GM19455 (cell line): ENCODE data around the gene ANGEL1.

Experiments used
- ATAC-seq: cut with Tn5 transposase; IDR thresholded peaks from one replicate; pipeline ENCODE4 v1.9.1; 2021; ENCODE audit not compliant: unreplicated experiment

Gene ANGEL1

DNA sequence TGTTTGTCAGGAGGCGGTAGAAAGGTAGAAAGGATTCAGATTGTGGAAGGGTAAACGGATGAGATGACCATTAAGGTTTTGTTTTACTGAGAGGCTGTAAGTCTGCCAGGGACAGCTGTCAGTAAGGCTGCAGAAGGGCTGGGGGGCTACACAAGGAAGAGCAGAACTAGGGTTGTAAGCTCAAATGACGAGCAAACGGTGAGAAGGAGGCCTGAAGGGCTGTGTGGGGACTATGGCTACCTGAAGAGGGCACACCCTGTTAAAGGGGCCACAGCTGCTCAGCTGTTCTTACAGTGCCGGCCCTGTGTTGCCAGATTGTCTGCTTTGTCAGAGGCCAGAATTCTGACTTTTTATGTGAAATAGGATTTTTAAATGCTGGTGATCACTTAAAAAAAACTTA lies 32.3 kb downstream of the ANGEL1 start:
- no peak for ATAC-seq

DNA sequence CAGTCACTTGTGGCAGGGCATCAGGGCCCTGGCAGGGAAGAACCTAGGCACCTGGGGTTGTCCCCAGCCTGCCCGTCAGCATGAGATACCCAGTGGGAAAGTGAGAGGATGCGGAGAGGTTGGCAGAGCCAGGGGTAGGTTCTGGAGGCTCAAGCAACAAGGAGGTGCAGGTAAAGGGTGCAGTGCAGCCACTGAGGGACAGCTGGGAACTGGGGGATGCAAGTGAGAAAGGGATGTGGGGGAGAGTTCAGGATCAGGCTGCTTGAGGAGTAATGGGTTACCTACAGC lies 32.7 kb downstream of the ANGEL1 start:
- no peak for ATAC-seq

DNA sequence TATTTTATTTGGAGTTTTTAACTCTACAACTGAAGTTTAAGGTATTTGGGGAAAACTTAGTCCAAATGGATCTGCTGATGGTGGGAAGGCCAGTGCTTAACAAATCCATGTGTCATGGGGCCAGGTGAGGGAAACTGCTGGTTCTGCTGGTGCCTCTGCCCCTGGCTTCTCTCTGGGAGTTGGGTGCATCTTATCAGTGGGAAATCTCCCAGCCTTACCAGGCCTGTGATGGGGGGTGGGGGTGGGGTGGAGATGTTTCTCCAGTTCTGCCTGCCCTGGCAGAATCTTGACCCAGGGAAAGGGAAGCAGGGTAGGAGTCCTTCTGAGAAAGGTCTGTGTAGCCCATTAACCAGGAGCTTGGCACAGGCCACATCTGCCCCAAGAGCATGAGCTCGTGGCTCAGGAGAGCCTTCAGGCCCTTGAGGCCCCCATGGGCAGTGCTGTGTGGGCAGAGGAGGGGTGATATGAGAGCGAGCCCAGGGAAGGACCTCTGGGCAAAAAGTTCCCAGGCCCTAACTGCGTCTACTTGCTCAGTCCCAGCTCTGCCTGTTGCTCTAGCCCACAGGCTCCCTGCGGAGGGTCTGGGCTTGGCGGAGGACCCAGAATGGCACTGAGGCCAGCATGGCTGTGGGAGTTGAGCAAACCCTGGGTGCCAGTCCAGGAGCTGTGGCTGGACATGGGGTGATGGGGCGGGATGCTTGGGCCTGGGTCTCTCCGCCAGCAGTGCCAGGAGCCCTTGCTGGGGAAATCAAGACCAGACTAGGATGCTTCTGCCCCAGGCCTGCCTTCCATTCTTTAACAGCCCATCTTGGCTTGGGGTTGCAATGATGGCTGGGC lies 33.2 kb downstream of the ANGEL1 start:
- no peak for ATAC-seq

DNA sequence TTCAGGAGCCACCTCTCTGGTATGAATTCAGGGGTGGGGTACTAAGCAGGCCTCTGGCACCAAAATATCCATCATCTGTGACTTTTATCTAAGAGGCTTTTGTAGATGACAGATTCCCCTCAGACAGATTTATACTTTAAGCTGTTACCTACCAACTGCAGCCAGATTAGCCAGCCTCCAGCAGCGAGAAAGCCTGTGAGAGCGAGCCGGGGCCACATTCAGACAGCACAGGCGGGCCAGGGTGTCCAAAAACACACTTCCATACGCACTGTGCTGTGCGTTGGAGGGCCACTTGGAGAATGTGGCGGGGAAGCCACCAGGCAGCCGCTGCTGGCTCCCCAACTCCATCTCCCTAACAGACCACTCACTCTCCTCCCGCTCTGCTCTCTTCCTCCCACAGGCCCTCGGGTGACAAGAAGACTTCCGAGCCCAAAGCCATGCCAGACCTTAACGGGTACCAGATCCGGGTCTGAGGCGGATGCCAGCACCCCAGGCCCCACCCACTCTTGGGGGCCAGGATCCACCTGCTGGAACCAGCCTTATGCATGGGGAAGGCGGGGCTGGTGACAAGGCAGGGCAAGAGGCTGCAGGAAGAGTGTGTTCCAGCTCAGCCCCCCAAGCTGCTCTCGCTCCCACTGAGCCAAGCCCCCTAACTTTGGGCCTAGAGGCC lies 34.0 kb downstream of the ANGEL1 start:
- ATAC-seq: no peak

DNA sequence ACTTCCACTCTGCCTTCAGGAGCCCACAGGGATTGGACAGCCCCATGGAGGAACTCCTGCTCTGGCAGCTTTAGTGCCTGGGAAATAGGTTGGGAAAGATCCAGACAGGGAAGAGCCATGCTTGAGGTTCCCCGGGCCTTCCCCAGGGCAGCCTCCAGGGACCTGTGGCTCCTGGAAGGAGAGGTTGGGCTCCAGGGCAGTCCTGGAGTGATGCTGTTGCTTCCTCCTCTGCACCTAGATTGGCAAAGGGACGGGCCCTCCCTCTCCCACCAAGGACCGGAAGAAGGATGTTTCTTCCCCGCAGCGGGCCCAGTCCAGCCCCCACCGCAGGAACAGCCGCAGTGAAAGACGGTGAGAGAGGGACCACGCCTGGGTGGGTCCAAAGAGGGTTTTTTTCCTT lies 35.0 kb downstream of the ANGEL1 start:
- no peak for ATAC-seq

DNA sequence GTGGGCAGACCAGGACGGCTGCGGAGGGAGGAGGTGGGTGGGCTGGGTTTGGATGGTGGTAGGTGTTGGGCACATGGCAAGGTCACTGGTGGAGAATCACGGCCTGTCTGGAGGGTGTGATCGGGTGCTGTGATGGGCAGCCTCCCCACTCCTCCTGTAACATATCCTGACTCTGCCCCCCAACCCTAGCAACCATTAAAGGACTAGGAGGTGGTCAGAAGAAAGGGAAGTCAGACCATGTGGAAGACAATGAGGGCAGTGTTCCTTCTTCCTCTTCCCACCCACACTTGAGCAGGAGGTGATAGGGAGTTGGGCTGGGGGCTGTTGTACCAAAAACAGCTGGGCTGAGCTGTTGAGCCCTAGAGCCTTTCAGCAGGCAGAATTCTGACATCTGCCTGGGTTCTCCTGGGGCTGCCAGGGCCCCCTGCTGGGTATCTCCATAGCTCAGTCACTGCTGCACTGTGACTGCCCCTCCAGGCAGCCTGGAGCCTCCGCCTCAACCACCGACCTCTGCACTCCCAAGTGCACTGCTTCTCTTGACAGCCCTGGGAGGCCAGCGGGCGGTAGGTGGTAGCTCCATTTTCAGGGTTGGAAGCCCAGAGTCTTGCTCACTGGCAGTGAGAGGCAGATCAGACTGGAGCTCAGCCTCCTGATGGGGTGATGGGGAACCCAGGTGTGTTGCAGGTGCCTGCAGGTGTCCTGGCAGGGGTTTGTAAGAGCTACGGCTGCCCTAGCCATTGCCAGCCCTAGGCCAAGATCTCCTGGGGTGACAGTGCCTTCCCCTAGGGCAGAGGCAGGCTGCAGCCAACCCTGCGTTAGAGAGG lies 36.0 kb downstream of the ANGEL1 start:
- ATAC-seq: no peak

DNA sequence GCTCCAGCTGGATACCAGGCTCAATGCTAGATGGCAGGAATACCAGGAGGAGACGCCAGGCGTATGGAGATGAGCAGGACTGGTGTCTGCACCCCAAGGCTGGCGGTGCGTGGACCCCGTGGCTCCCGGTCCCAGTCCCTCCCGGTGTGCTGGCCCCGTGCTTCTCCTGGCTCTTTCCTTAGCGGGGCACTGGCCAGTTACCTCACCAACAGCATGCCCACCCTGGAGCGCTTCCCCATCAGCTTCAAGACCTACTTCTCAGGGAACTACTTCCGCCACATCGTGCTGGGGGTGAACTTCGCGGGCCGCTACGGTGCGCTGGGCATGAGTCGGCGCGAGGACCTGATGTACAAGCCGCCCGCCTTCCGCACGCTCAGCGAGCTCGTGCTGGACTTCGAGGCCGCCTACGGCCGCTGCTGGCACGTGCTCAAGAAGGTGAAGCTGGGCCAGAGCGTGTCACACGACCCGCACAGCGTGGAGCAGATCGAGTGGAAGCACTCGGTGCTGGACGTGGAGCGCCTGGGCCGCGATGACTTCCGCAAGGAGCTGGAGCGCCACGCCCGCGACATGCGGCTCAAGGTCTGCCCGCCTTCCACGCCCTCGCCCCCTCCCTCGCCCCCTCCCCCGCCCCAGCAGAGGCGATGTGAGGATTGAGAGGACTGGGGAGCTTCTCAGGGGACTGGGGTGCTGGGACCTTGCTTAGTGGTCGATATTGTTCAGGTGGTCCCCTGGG lies 36.8 kb downstream of the ANGEL1 start:
- no peak for ATAC-seq

DNA sequence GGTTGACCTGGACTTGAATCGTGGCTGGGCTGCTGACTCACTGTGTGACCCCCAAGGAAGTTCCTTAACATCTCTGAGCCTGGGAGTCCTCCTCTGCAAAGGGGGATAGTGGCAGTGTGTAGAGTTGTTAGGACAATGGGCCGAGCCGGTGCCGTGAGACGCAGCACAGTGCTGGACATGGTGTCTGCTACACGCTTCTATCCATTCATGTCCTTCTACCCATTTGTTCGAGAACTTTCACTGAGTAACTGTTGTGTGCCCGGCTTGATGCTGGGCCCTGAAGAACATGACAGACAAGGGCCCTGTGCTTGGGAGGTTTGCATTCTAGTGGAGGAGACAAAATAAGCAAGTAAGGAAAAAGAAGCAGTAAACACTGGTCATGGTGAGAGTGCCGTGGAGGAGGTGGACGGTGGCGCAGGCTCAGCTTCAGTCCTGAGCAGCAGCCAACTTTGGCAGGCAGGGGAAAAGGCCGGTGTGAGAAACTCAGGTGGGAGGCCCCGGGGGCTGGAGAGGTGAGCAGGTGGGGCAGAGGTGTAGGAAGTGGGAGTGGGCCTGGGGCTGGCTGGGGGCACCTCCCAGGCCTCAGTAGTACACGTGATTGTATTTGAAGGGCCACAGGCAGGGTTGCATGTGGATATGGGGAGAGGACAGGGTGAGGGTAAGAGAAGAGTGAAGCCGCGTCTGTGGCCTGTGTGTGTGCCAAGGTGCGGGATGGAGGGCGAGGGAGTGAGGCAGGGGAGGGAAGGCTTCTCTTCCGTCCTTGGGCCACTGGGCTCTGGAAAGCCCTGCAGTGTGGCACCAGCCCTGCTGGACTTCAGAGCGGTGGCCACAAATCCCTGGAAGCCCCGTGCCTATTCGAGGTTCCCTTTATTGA lies 37.6 kb downstream of the ANGEL1 start:
- no peak for ATAC-seq

DNA sequence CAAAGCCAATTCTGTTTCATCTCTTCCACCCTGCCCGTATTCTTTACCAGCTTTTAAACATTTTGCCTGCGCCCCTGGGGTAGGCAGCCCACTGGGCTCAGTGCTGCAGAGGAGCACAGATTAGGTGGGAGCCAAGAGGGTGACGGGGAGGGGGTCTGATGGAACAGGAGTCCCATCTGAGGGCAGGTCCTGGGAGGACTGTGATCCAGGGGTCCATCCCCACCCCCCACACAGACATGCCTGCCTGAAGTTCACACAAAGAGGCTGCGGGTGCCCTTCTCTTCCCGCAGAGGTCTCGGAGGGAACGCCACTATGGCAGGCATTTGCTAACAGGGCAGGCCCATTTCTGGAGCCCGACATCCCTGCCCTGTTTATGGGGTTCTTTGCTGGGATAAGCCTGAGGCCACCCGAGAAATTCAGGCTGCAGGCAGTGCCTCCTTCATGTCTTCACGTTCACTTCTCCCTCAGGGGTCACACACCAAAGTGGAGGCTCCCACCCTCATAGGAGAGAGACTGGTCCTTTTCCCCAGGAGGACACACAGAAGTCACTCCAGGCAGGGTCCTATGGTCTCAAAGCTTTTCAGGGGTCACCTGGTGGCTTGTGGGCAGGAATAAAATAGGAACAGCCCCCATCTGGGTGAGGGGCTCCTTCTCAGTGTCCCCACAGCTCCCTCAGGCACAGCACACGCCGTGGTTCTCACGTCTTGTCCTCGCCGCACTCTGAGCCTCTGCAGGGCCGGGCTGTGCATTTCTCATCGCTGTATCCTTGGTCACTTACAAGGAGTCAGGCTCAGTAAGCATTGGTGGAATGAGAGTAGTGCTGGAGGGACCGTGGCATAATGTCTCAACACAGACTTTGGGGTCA lies 38.5 kb downstream of the ANGEL1 start:
- no peak for ATAC-seq

DNA sequence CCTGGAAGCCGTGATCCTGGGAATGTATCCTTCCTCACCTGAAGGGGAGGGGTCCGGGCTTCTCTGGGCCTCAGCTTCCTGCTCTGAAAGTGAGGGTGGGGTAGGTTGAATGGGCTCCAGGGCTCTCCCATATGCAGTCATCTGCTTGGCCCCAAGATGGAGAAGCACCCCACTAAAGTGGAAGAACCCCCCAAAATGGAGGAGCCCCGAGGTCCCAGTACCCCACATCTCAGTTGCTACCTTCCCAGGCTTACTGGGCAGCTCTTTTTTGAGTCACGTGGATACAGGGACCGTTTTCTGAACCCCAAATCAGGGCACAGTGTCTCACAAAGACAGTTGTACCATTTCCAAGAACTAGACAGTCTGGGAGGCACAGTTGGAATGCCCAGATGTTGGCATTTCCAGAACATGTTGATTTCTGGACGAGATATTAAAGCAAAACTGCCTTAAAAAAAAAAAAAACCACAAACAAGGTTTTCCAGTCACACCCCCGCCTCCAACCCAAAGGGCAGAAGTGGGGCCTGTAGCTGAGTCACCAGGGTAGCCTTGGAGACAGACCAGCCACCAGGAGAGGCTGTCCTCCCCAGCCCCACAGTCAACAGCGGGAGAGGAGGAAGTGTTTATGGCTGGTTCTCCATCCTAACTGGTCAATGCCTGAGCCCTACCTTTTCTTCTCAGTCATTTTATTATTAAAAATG lies 39.3 kb downstream of the ANGEL1 start:
- no peak for ATAC-seq

DNA sequence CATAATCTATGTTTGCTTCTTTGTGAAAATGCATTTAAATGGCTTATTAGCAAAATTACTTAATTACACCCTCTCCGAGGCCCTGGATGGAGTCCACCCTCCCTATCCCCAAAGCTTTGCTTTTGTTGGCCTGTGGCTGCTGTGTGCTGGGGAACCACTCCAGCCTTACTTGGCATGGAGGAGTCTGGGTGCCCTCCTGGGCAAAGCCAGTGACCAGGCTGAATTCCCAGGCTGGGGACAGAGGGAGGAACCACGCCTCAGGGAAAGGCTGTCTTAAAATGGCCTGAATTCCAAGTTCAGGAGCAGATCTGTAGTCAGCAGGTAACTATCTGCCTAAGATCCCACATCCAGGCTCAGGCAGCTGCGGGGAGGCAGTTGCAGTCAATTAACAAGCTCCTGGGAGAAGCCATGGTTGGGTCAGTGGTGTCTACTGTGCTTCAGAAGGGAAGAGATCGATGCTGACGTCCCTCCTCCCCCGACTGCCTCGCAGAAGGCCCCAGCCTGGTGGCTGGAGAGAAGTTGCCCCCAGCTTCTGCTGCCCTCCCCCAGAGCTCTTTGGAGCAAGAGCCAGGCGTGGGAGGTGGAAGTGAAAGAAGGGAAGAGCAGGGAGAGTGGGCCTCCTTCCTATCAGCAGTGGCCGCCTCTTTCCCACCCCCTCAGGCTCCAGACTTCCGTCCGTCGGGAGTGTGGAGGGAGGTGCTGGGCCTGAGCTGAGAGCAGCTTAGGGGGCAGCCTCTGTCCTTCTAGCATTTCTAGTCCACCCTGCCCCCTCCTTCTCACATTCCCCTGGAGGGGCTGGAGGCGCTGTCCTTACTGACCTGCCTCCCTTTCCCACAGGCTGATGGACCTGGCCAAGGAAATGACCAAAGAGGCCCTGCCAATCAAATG lies 40.1 kb downstream of the ANGEL1 start:
- ATAC-seq: no peak

DNA sequence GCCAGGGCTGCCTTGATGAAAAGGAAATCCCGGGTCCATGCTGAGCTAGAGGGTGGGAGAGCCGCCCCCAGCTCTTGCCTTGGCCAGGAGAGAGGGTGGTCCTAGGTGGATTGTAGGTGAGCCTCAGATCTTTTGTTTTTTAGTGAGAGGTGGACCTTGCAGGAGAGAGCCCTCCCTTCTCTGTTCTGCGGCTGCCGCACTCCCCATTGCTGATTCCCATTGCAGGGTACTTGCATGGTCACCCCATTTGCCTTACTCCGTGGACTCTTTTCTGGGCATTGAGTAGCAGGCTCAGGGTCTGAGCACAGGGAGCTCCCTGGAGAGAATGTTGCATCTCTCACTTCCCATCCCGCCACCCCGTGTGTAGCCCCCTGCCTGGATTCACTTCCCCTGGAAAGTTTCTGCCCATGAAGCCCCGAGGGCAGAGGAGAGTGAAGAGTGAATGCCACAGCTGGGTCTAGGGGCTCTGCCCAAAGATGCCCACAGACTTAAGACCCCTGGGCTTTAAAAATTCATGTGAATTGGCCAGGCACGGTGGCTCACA lies 41.2 kb downstream of the ANGEL1 start:
- no peak for ATAC-seq

DNA sequence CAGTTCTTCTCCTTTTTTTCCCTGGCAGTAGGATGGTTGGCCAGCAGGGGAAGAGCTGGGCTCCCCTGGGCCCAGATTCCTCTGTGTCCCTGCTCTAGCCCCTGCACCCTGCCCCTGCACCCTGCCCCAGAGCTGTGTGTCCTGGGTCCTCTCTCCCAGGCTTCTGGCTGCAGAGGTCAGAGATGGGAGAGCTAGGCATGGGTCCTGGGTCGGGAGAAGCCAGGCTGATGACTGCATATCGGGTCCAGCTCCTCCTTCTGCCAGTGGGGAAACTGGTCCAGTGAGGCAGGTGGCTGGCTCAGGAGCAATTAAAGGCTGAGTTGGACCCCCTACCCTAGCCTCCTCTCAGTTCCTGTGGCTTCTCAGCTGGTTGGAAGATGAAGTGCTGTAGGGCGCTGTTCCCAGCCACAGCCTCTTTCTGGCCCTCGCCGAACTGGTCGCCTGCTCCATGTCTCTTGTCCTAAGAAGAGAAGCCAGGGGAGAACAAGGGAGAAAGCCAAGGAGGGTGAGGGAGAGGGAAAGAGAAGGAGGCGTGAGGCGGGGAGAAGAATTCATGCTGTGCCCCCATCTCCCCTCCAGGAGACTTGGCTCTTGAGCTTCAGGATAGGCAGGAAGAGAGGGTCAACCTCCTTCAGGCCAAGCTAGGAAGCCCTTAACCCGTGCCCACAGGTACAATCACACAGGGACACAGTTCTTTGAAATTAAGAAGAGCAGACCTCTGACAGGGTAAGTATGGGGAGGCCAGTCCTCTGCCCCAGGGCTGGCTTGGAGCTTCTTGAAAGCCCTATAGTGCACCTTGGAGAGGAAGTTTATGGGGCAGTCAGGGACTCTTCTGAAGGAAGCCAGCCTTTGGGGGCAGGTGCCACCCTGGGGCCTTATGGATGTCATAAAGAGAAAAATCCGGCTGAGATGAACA lies 41.9 kb downstream of the ANGEL1 start:
- ATAC-seq: no peak

DNA sequence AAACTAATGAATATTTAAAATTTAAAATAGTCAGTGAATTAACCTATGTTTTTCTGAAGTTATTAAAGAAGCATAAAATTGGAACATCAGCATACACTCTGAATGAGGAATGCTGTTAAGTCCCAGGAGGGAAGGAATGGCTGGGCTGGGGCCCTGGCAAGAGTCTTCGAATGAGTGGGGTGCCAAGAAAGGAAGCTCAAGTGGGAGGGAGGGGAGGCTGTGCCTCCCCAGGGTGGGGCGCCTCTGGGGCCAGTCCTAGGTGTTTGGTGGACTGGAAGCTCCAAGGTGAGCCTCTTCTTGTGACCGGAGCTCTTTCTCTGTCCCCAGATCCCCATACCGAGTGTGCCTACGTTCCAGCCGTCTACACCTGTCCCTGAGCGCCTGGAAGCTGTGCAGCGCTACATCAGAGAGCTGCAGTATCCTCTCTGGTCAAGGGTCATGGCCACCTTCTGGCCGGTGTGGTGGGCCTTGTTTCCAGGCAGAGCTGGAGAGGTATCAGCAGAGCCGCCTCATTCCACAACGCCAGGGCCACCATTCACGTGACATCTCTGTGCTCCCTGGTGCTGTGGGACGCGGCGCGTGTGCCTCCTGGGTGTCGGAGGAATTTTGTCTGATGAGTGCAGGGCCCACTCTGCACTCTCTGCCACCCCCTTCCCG lies 42.9 kb downstream of the ANGEL1 start:
- no peak for ATAC-seq

DNA sequence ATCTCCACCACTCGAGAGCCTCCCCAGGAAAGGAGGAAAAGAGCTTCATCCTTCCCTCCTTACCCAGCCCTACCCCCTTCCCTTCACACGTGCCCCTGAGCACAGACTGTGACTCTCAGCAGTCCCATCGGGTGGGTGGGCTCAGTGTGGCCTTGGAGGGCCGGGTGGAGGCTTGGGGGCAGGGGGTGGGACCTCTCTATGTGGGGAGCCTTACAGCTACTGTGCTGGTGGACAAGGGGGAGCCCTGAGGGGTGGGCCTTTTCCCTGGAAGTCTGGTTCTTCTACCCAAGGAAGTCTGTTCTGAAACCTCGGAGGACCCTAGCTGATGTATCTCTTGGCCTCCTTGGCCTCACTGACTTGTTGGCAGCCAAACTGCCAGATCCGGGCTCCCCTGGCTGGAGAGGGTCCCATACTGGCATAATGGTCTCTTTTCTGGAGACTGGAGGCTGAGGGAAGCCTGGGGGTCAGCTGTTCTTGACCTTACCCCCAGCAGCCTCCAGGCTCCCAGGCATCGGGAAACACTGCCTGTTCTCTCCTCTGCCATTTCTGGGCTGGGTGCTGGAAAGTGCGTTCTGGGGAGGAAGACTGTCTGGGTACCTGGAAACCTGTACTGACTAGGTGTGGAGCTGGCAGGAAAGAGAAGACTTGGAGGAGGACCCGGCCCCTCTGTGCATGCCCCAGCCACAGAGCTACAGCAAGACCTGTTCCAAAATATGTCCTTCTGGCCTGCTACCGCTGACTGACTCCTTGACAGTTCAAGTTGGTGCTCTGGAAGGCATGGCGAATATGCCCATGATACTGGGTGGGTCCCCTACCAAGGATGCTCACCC lies 43.8 kb downstream of the ANGEL1 start:
- ATAC-seq: no peak
